ENCODE measurements around the gene GNG8.

GNG8 gene

GRCh38 chr19:46660551-46661019, 24.6 kb upstream of the GNG8 start:
- no peaks in the 10 kb centered on the region for H3K79me2 ChIP-seq (ENCODE audit: low read length)
- H3K36me3 ChIP-seq (replicated peaks; ENCODE audit: insufficient read depth, low read length), result no peaks in the 10 kb centered on the region
- no peaks in the 10 kb centered on the region for H4K20me1 ChIP-seq (ENCODE audit: insufficient read depth, low read length)
- H3K4me2 ChIP-seq (ENCODE audit: low read depth, low read length), result peak overlapping the region; percentile 99
- H2AFZ ChIP-seq (ENCODE audit: low read length), result peak overlapping the region; percentile 75
- H3K27ac ChIP-seq (ENCODE audit: low read length), result no peak overlapping the region
- TF ChIP-seq EZH2phosphoT487 (IDR thresholded peaks at IDR 0.05; ENCODE audit: low read length) (no peak), CTCF (IDR thresholded peaks at IDR 0.05; ENCODE audit: low read length) (no peak), EZH2 (optimal IDR thresholded peaks at IDR 0.05; ENCODE audit: low read depth, low read length) (peak; percentile 83)
- no peak overlapping the region for H3K9ac ChIP-seq (ENCODE audit: low read length)
- peaks cover 66% of the 10 kb centered on the region for H3K27me3 ChIP-seq (replicated peaks; ENCODE audit: insufficient read depth, low read length)
- H3K4me3 ChIP-seq (ENCODE audit: low read length), result peak overlapping the region; percentile 57
- H3F3A ChIP-seq (ENCODE audit: insufficient read depth, low read length), result peaks cover 14% of the 10 kb centered on the region
- no peak for DNase-seq
- no peaks in the 10 kb centered on the region for H3K9me3 ChIP-seq (replicated peaks; ENCODE audit: insufficient read depth, low read length)
- no peaks in the 10 kb centered on the region for H3K9me2 ChIP-seq (replicated peaks; ENCODE audit: insufficient read depth, low read length)
- peaks cover 19% of the 10 kb centered on the region for H3K4me1 ChIP-seq (ENCODE audit: low read length)

DNA sequence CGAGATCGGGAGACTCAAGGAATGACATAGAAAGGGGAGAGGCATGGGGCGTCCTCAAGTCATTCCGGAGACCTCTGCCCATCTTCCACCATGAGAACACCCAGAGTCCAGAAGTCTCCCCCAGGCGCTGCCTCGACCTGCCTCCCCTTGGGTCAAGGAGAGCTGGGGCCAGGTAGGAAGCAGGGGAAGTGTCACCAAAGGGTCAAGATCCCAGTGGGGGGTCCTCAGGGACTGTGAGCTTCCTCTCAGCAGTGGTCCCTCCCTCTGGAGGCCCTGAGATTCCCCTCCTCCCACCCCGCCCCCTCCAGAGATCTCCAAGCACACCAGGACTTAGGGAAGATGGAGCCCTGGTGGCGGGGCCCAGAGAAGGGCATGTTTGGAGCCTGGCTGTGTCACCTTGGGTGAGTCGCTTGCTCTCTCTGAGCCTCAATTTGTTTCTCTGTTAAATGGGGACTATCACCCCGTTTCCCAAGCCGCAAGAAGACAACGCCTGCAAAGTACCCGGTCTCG, 24.1 kb upstream of the GNG8 start:
- Histone ChIP-seq H3K27ac (ENCODE audit: low read length) (no peak overlapping the region), H3K4me3 (ENCODE audit: low read length) (no peak overlapping the region; the same call in 1 of the 2 replicates), H2AFZ (ENCODE audit: low read length) (no peak overlapping the region; the same call in 1 of the 2 replicates)

GRCh38 chr19:46659151-46660007, 23.4 kb upstream of the GNG8 start:
- Histone ChIP-seq H3K27ac (ENCODE audit: low read length) (no peak overlapping the region), H3K9me2 (replicated peaks; ENCODE audit: insufficient read depth, low read length) (no peaks in the 10 kb centered on the region), H2AFZ (ENCODE audit: low read length) (no peak overlapping the region), H3K36me3 (replicated peaks; ENCODE audit: insufficient read depth, low read length) (no peaks in the 10 kb centered on the region), H3K9me3 (replicated peaks; ENCODE audit: insufficient read depth, low read length) (no peaks in the 10 kb centered on the region), H3K9ac (ENCODE audit: low read length) (no peak overlapping the region), H3K4me2 (ENCODE audit: low read depth, low read length) (peak overlapping the region; percentile 99; the same call in 1 of the 2 replicates), H3K79me2 (ENCODE audit: low read length) (no peaks in the 10 kb centered on the region), H3K4me1 (ENCODE audit: low read length) (peaks cover 19% of the 10 kb centered on the region), H4K20me1 (ENCODE audit: insufficient read depth, low read length) (no peaks in the 10 kb centered on the region), H3K27me3 (replicated peaks; ENCODE audit: insufficient read depth, low read length) (peaks cover 72% of the 10 kb centered on the region), H3F3A (ENCODE audit: insufficient read depth, low read length) (peaks cover 14% of the 10 kb centered on the region), H3K4me3 (ENCODE audit: low read length) (no peak overlapping the region)
- no peak for DNase-seq
- TF ChIP-seq EZH2phosphoT487 (IDR thresholded peaks at IDR 0.05; ENCODE audit: low read length) (no peak), CTCF (IDR thresholded peaks at IDR 0.05; ENCODE audit: low read length) (no peak), EZH2 (optimal IDR thresholded peaks at IDR 0.05; ENCODE audit: low read depth, low read length) (no peak)

More for the DNA sequence above, 24.1 kb upstream of the GNG8 start:
- DNase-seq, result no peak
- Histone ChIP-seq H3K79me2 (ENCODE audit: low read length) (no peaks in the 10 kb centered on the region), H3K9me2 (replicated peaks; ENCODE audit: insufficient read depth, low read length) (no peaks in the 10 kb centered on the region), H3K36me3 (replicated peaks; ENCODE audit: insufficient read depth, low read length) (no peaks in the 10 kb centered on the region), H4K20me1 (ENCODE audit: insufficient read depth, low read length) (no peaks in the 10 kb centered on the region), H3K9ac (ENCODE audit: low read length) (no peak overlapping the region), H3K4me2 (ENCODE audit: low read depth, low read length) (peak overlapping the region; percentile 99; the same call in 1 of the 2 replicates), H3K27me3 (replicated peaks; ENCODE audit: insufficient read depth, low read length) (peaks cover 71% of the 10 kb centered on the region), H3F3A (ENCODE audit: insufficient read depth, low read length) (peaks cover 14% of the 10 kb centered on the region), H3K4me1 (ENCODE audit: low read length) (peaks cover 19% of the 10 kb centered on the region), H3K9me3 (replicated peaks; ENCODE audit: insufficient read depth, low read length) (no peaks in the 10 kb centered on the region)
- TF ChIP-seq EZH2 (optimal IDR thresholded peaks at IDR 0.05; ENCODE audit: low read depth, low read length) (no peak), CTCF (IDR thresholded peaks at IDR 0.05; ENCODE audit: low read length) (no peak)

All from MM.1S (cell line).